GM18870 (cell line): ENCODE results near the gene CFAP77.
"Not testable (repeated sequence)": the region's sequence is repeated elsewhere in the genome, so short reads cannot be mapped to it uniquely, and the experiment has no call there.

Source experiments
- ATAC-seq: cut with Tn5 transposase; IDR thresholded peaks from one replicate; pipeline ENCODE4 v1.9.1; 2021; ENCODE audit warnings: moderate library complexity; ENCODE audit not compliant: unreplicated experiment

CFAP77 gene

DNA sequence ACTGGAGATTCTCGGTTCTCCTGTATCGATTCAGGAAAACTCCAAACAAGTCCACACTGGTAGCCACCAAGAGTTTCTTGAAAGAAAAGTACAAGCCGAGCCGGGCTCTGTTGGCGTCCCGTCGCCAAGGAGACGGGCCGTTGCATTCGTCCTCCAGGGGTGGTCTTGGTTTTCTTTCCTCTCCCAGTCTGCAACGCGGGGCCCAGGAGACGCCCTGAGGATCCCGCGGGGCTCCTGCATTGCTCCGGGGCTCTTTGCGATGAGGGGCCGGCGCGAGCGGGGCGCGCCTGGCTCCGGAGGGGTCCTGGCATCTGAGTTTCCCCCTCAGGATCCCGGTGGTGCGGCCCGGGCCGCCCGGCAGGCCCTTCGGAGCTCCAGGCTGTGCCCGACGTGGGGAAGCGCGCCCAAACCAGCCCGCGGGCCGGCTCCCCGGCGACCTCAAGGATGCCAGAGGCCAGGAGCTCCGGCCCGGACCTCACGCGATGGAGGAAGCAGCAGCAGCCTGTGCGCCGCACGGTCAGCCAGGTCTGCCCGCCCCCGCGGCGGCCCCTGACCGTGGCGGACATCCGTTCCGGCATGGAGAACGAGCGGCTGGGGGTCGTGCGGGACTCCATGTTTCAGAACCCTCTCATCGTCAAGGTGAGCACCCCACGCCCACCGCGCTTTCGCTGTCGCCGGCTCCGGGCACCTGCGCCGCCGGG, at the start of gene CFAP77:
Gene CFAP77, plus strand, starts transcription at position 384 of the 701 bp plus-strand sequence. Its CDS starts 61 bp downstream, at position 445.
- no peak for ATAC-seq

DNA sequence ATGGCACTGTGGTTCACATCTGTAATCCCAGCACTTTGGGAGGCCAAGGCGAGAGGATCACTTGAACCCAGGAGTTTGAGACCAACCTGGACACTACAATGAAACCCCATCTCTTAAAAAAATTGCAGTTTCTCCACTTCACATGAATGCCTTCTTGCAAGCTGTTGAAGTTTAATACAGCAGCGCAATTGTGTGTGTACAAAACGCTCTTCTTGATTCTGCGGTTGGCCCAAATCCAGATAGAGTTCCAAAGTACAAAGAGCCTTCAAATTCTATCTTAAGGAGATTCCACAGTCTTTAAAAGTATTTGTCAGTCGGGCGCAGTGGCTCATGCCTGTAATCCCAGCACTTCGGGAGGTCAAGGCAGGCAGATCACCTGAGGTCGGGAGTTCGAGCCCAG, 45.9 kb upstream of the CFAP77 start:
- no peak for ATAC-seq

DNA sequence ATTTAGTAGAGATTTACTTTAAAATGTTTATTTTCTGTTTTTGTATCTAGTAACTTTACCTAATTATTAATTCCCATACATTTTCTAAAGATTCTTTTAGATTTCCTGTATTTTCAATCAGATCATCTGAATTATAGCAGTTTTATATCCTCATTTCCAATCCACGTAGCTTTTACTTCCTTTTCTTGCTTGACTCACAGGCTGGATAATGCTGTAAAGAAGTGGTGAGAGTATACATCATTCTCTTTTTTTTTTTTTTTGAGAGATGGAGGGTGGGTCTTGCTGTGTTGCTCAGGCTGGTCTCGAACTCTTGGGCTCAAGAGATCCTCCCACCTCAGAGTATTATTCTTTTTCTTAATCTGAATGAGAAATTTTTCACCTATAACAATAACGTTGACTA, 44.0 kb upstream of the CFAP77 start:
- no peak for ATAC-seq

DNA sequence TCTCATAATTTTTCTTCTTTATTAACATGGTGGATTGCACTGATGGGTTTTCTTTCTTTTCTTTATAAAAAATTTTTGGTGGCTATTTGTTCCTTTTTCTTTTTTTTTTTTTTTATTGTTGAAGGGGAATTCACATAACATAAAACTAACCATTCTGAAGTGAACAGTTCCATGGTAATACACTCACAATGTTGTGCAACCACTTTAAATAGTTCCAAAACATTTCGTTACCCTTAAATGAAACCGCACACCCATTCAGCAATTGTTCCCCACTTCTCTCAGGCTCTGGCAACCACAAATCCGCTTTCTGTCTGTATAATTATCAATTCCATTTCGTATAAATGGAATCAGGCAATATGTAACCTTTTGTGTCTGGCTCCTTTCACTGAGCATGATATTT, 43.5 kb upstream of the CFAP77 start:
- ATAC-seq = no peak

DNA sequence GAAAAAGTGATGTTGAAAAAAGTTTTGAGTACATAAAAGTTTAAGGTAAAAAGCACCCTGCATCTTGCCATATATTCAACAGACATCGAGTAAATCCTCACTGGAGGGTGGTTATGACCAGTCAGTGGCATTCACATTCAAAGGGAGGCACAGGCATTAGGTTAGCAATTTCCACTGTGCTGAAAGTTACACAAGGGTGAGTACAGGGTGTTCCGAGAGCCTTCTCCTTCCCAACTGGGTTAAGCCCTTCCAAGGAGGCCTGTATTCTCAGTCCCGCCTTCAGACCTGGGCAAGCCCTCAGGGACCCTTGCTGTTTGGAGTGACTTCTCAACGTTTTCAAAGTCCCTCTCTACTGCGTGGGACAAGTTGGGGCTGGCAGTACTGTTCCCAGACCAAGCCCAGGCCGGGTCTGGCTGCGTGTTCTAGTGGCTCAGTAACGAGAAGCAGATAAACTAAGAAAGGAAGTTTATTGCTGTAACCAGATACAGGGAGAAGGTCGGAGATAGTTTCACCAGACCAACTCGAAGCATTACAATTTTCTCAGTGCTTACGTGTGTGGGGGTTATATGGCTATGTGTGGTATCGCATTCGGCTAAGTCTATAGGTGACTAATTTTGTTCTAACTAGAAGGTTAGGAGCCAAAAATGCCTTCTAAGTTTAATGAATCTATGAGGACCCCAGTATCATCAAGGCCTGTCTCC, 42.2 kb upstream of the CFAP77 start:
- ATAC-seq = no peak

DNA sequence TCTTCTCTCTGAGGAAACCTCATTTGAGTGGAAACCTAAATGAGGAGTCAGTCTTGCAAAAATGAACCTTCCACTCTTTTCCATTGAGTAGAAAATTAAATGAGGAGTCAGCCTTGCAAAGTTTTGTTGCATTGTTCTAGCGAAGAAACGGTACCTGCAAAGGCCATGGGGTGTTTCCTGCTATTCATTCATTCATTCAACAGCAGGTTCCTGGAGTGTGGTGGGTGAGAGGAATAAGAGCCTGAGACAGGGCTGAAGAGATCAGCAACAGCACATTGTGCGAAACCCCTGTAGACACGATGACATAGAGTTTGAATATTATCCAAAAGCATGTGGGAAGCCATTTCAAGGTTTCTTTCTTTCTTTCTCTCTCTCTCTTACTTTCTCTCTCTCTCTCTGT, 40.6 kb upstream of the CFAP77 start:
- ATAC-seq = no peak

DNA sequence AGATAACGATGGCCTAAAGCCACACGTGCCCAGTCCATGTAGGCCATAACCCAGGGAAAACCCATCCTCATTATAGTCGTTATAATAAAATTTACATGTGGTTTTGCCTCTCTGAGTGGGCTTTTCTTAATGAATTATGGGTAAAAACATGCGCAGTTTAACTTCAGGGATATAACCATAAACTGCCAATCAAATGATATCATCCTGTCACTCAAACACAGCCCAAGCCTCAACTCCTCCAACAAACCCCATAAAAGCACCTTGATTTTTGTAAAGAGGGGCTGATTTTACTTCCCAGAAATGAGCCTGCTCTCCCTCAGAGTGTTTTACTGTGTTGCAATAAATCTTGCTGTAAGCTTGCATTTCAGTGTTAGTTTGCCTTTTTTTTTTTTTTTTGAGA, 39.4 kb upstream of the CFAP77 start:
- ATAC-seq = no peak

DNA sequence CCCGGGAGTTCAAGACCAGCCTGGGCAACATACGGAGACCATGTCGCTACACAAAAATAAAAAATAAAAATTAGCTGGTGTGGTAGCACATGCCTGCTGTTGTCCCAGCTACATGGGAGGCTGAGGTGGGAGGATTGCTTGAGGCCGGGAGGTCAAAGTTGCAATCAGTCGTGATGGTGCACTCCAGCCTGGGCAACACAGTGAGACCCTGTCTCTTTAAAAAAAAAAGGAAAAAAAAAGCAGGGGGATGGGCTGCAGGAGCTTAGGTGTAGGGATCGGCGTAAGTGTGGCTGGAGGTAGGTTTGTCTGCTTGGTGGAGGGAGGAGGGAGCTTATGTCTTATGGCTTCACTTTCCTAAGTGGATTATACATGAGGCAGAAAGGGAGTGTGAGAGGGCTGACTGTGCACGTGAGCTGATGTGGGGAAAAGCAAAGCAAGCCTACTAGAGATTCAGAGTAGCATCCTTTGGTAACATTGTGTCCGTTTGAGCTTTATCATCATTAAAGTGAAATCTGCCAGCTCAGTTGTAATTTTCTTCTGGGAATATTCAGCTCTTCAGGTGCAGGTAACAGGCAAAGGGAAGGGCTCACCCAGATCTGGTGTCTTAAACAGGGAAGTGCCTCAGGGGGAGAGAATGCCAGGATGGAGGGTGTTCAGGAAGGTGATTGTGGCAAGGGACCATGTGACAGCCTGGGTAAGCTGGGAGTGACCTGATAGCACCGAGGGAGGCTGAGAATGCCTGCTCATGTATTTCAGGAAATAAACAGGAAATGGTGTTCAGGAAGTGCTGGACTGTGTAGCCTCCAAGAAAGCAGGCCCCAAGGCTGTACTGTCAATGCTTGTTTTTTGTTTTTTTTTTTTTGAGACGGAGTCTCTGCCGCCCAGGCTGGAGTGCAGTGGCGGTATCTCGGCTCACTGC, 37.6 kb upstream of the CFAP77 start:
- no peak for ATAC-seq

DNA sequence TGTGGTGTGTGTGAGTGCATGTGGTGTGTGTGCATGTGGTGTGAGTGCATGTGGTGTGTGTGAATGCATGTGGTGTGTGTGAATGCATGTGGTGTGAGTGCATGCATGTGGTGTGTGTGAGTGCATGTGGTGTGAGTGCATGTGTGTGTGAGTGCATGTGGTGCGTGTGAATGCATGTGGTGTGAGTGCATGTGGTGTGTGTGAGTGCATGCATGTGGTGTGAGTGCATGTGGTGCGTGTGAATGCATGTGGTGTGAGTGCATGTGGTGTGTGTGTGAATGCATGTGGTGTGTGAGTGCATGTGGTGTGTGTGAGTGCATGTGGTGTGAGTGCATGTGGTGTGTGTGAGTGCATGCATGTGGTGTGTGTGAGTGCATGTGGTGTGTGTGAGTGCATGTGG, 32.2 kb upstream of the CFAP77 start:
- not testable (repeated sequence) for ATAC-seq

DNA sequence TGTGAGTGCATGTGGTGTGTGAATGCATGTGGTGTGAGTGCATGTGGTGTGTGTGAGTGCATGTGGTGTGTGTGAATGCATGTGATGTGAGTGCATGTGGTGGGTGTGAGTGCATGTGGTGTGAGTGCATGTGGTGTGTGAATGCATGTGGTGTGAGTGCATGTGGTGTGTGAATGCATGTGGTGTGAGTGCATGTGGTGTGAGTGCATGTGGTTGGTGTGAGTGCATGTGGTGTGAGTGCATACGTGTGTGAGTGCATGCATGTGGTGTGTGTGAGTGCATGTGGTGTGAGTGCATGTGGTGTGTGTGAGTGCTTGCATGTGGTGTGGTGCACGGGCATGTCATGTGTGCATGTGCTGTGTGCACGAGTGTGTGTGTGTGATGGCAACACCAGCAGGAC, 31.6 kb upstream of the CFAP77 start:
- ATAC-seq = not testable (repeated sequence)

DNA sequence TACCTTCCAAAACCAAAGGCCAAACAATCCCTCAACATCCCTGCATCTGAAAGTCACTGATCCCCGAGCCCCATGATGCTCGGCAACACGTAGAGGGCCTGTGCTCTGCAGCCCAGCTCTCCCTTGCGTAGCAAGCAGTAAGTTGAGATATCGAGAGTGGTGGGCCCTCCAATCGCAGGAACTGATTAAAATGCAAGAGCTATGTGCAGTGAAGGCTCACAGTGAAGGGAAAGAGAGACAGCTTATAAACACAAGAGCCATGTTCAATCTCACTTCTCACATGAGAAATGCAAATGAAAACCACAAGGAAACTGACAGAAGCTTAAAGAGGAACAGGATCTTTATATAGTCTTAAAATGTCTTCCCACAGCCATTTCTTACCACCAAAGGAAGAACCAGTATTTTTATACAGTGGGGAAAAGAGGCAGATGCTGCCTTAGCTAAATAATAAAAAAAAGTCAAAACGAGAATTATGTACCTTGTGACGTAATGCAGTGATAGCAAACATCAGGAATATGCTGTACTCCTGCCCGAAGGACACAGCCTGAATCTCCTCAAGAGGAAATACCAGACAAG, 28.0 kb upstream of the CFAP77 start:
- ATAC-seq = peak; percentile 55

DNA sequence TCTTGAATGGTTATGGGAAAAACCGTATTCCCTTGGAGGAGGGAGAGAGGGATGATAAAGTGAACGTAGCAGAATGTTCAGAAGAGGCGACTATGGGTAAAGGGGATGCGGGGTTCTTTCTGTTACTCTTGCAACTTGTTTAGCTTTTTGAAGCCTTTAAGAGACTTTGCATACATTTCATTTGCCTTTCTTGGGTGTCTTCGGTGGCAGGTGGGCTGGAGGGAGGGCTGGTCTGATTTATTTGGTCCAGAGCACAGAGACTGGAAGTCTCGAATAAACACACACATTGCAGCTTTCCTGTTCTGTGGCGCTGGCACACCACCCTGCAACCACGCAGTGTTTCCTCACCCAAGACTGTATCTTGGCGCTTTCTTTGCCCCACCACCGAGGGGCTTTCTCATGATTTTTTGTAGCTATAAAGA, 26.5 kb upstream of the CFAP77 start:
- ATAC-seq = no peak

DNA sequence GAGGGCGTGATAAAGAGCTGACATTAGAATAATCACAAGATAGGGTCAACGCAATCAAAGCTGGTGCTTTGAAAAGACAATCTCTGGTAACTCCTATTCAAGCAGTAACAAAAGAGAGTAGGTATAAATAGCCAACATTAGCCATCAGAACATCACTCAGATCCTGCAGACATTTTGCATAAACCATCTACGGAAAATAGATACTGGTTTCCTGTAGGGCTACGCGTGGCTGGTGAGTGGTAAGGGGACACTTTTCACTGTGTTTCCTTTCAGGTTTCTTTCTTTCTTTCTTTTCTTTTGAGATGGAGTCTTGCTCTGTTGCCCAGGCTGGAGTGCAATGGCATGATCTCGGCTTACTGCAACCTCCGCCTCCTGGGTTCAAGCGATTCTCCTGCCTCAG, 25.6 kb upstream of the CFAP77 start:
- no peak for ATAC-seq

DNA sequence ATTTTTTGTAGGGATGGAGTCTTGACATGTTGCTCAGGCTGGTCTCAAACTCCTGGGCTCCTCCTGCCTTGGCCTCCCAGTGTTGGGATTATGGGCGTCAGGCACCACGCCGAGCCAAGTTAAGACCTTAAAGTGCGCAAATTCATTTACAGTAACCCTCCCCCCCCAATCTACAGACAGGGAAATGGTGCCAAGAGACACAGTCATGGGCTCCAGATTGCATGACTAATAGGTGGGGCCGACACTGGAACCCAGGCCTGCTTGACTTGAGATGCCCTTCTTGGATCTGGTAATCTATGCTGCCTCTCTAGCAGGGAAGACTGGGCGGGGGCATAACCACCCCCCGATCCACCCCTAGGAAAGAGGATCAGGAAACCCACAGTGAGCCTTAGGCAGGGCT, 22.9 kb upstream of the CFAP77 start:
- ATAC-seq = no peak

DNA sequence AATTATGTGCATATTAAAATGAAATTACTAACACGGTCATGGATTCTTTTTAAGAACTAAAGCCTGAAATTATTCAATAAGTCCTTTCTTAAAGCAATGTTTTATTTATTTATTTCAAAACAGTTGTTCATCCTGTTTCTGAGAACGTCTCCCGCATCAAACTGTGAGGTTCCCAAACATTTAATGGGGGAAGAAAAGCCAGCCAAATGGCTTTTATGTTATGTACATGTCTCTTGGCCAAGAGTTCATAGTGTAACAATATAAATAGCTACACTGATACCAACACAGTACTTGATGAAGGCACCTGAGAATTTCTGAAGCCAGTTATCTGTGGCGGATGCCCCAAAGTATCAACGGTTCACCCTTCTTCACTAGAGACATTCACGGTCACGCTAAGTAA, 19.0 kb upstream of the CFAP77 start:
- no peak for ATAC-seq

DNA sequence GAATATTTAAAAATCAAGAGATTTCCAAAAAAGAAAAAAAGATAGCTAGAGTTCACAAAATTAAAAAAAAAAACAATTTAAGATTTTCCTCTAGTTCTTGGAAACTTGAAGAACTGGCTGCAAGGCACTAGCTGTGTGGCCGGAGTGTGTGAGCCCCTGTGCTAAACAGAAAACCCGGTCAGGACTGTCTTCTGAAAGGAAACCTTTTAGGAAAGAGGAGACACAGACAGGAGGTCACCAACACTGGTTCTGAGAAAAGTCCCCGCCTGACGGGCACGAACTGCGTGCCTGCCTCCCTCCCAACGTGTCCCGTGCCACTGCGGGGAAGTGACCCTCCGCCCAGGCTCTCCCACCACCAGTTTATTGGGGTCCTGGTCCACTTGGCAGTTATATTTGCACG, 18.6 kb upstream of the CFAP77 start:
- no peak for ATAC-seq

DNA sequence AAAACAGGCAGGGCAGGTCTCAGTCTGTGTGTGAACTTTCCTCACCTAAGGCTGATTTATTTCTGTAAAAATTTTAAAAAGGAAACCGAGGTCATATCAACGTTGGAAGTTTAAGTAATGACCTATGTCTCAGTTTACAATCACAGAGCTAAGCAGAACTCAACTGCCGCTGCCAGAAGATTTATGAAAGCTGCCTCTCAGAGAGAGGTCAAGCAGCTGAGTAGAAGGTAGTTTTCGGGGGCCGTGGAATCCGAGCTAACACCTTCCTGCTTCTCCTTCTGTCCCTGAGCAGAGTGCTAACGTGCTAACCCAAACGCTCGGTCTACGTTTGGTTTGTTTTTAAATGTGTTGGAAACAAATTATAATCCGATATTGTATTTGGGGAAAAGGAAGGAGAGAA, 14.5 kb upstream of the CFAP77 start:
- ATAC-seq = no peak

DNA sequence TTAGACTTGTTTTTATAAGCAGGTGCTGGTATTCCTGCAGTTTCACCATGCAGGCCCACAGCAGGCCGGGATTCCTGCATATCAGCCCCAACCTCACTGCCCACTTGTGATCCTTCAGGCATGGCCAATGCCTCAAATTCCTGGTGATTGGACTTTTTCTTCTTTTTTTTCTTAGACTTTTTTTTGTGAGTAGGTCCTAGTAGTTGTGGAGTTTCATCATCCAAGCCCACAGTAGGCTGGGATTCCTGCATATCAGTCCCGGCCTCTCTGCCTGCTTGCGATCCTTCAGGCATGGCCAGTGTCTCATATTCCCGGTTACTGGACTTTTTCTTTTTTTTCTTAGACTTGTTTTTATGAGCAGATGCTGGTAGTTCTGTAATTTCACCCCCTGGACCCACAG, 8.2 kb upstream of the CFAP77 start:
- no peak for ATAC-seq

DNA sequence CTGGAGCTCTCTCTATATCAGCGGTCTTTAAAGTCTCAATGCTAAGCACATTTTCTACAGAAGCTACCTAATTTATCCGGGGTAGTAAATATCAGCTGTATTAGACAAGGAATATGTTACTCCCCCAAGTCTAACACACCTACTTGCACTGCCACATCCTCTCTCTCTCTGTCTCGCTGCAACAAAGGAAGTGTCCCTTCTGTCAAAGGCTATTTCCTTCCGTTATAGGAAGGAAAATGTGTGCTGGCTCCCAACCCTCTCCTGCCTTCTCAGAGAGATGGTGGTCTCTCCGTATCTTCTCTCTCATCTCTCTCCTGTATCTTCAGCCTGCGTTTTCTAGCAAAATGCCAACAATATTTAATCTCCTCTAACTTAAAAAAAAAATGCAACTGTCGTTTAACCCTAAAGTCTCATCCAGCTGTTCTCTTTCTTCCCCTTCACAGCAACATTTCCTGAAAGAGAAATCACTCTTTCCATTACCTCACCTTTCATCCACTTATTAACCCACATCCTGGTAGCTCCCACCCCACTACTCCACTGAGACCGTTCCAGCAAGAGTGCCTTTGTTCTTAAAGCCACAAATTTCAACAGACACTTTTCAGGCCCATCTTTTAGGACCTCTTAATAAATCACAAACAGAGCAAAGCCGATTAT, 5.7 kb upstream of the CFAP77 start:
- no peak for ATAC-seq

DNA sequence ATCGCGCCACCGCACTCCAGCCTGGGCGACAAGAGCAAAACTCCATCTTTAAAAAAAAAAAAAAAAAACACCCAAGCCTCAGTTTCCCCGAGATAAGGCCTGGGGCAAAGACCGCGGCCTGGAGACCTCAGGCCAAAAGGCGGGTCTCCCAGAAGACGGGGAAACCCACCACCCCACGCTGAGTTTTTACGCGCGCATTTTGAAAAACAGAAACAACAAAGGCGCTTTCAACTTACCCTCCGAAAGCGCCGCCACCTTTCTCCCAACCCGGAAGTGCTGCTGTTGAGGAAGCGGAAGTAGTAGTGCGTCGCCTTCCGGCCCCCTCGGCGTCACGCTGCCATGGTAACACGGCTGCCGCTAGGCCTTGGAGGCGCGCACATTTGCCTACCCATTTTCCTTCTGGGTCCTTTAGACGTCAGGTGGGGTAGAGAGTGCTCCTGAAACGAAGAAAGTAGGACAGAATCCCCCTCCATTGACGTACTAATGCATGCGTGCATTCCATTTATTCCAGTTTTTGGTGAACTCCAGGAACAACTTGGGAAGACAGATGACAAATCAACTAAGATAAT, 3.4 kb upstream of the CFAP77 start, which contains the start of gene TTF1:
Gene TTF1, minus strand, starts transcription at position 287 of the 569 bp plus-strand sequence. CDS start 4,019 bp downstream, outside the sequence.
- no peak for ATAC-seq
